ENCODE measurements around the gene ICAM3.

- TF ChIP-seq POLR2A (IDR thresholded peaks at IDR 0.05) (no peak), CTCF (IDR thresholded peaks at IDR 0.05) (no peak)
Observed at GRCh38 chr19:10352764-10353671, 13.6 kb upstream of the ICAM3 start.

All from vagina (tissue), 2 donors.